GM18907 (cell line): ENCODE measurements around the gene GATA1.

Experiments used
- ATAC-seq: cut with Tn5 transposase; IDR thresholded peaks from one replicate; pipeline ENCODE4 v1.9.1; 2021; ENCODE audit warnings: mild to moderate bottlenecking, moderate library complexity; ENCODE audit not compliant: unreplicated experiment

Gene GATA1

DNA sequence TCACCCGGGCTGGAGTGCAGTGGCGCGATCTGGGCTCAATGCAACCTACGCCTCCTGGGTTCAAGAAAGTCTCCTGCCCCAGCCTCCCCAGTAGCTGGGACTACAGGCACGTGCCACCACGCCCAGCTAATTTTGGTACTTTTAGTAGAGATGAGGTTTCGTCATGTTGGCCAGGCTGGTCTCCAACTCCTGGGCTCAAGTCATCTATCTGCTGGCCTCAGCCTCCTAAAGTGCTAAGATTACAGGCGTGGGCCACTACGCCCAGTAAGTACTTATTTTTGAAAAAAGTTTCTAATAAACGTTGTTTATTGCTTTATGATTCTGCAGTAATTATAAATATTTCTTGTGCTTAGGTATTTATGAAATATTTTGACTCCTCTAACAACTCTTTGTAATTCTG, 53.3 kb downstream of the GATA1 start:
- no peak for ATAC-seq
